OCI-LY1 (cell line): ENCODE measurements around the gene CTDSP1.

ENCODE experiments used
- CTCF ChIP-seq: fragments of 200-600 bp; sonication (generic), shearing (Covaris generic); IDR thresholded peaks from 2 replicates; pipeline ENCODE4 v1.5.1; 2017; ENCODE audit warnings: mild to moderate bottlenecking, antibody characterized with exemption, low read length, moderate library complexity, mixed read lengths
- EZH2 ChIP-seq: fragments of 200-600 bp; sonication (generic), shearing (Covaris generic); IDR thresholded peaks from 2 replicates; pipeline ENCODE4 v1.8.0; 2017; ENCODE audit warnings: borderline replicate concordance, mixed run types, mild to moderate bottlenecking, antibody characterized with exemption, low read length, moderate library complexity, mixed read lengths

GRCh38 chr2:218422403-218423086, 22.9 kb downstream of the CTDSP1 start:
- TF ChIP-seq CTCF (no peak), EZH2 (no peak)
